ENCODE data around the gene CSF1.

DNA sequence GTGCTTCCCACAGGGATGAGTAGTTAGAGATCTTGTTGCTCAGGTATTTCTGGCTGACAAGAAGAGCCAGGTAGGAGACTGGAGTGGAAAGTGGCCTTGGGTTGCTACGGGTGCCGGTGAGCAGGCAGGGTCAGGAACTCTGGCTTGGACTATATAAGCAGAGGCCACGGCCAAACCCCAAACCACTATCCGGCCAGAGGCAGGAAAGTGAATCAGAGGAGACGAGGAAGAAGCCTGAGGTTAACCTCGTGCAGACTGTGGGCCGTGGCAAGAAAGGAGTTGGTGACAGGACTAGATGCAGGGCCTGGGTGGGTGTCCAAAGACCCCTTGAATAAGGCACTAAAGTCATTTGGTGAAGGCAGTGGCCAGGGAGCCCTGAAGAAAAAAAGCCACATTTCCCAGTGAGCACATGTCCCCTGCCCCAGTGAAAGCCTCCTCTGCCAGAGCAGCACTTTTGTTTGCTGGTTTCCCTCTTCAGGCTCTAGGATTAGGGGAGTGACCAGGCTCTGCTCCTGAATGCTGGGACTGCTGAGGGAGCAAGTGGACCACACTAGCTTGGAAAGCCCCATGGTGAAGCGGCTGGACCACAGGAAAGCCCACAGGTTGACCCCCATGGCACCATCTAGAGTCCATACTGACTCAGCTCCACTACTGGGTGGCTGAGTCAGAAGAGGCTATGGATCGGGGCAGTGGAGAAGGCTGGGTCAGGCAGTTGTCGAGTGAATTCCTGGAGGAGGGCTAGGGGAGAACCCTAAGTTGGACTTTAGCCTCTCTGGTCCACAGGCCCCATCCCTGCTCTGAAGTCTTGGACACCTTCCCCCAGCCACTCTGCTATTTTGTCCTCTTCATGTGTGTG lies 23.4 kb downstream of the CSF1 start:
- TF ChIP-seq POLR2AphosphoS5 (IDR thresholded peaks at IDR 0.05) = no peak
- TF ChIP-seq, protein P1, sequence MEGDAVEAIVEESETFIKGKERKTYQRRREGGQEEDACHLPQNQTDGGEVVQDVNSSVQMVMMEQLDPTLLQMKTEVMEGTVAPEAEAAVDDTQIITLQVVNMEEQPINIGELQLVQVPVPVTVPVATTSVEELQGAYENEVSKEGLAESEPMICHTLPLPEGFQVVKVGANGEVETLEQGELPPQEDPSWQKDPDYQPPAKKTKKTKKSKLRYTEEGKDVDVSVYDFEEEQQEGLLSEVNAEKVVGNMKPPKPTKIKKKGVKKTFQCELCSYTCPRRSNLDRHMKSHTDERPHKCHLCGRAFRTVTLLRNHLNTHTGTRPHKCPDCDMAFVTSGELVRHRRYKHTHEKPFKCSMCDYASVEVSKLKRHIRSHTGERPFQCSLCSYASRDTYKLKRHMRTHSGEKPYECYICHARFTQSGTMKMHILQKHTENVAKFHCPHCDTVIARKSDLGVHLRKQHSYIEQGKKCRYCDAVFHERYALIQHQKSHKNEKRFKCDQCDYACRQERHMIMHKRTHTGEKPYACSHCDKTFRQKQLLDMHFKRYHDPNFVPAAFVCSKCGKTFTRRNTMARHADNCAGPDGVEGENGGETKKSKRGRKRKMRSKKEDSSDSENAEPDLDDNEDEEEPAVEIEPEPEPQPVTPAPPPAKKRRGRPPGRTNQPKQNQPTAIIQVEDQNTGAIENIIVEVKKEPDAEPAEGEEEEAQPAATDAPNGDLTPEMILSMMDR (IDR thresholded peaks at IDR 0.05) = no peak

All from prostate gland (tissue), 2 donors.